Astrocyte (in vitro differentiated cells and primary cell): ENCODE measurements around the gene ZNF618. TPM values are rescaled to one million over a fixed set of nuclear protein-coding genes. Genes with fewer than 3 reads are reported as not detected.
A peak's percentile ranks its signal among the peaks of the same experiment; 100 is the strongest.

Experiments used
- DNase-seq: peaks from one replicate; pipeline ENCODE4 v3.0.0-alpha.2; 2010; ENCODE audit warnings: low read depth
- FAIRE-seq: peaks from 2 replicates; lab custom pipeline; 2011; peaks lifted over from hg19 to GRCh38; lab: Jason Lieb, UNC
- H2AFZ ChIP-seq: 2 replicates; pipeline ENCODE4 v1.6.0; 2012; ENCODE audit warnings: low read depth, low read length, inconsistent platforms
- H3K27ac ChIP-seq: 2 replicates; pipeline ENCODE4 v1.5.1; 2011; ENCODE audit warnings: low read depth, low read length, inconsistent platforms
- H3K27me3 ChIP-seq: 2 replicates; pipeline ENCODE4 v1.6.0; 2011; ENCODE audit warnings: low read length, inconsistent platforms; ENCODE audit not compliant: insufficient read depth
- H3K36me3 ChIP-seq: 2 replicates; pipeline ENCODE4 v1.5.1; 2011; ENCODE audit warnings: low read length, inconsistent platforms; ENCODE audit not compliant: insufficient read depth
- H3K4me1 ChIP-seq: 2 replicates; pipeline ENCODE4 v1.5.1; 2011; ENCODE audit warnings: low read length, inconsistent platforms; ENCODE audit not compliant: insufficient read depth
- H3K4me2 ChIP-seq: 2 replicates; pipeline ENCODE4 v1.6.0; 2012; ENCODE audit warnings: low read length, inconsistent platforms
- H3K4me3 ChIP-seq: 2 replicates; pipeline ENCODE4 v1.5.1; 2011; ENCODE audit warnings: low read depth, mild to moderate bottlenecking, low read length, inconsistent platforms; ENCODE audit not compliant: insufficient read depth
- H3K79me2 ChIP-seq: 2 replicates; pipeline ENCODE4 v1.6.0; 2012; ENCODE audit warnings: mild to moderate bottlenecking, low read length, inconsistent platforms; ENCODE audit not compliant: insufficient read depth
- H3K9ac ChIP-seq: 2 replicates; pipeline ENCODE4 v1.6.0; 2012; ENCODE audit warnings: mild to moderate bottlenecking, low read length, inconsistent platforms
- H3K9me3 ChIP-seq: 2 replicates; pipeline ENCODE4 v1.5.1; 2012; ENCODE audit warnings: low read depth, mild to moderate bottlenecking, low read length, inconsistent platforms; ENCODE audit not compliant: insufficient read depth
- H4K20me1 ChIP-seq: 2 replicates; pipeline ENCODE4 v1.6.0; 2012; ENCODE audit warnings: low read length, inconsistent platforms; ENCODE audit not compliant: insufficient read depth
- H3K27ac Mint-ChIP-seq: one replicate; pipeline ENCODE4 v1.8.0; 2021; ENCODE audit warnings: mild to moderate bottlenecking, mixed read lengths; ENCODE audit not compliant: unreplicated experiment
- H3K27me3 Mint-ChIP-seq: one replicate; pipeline ENCODE4 v1.8.0; 2021; ENCODE audit warnings: low read depth, mixed read lengths; ENCODE audit not compliant: unreplicated experiment
- H3K36me3 Mint-ChIP-seq: one replicate; pipeline ENCODE4 v1.8.0; 2021; ENCODE audit warnings: low read depth, mixed read lengths; ENCODE audit not compliant: unreplicated experiment
- H3K4me1 Mint-ChIP-seq: one replicate; pipeline ENCODE4 v1.8.0; 2021; ENCODE audit warnings: low read depth, mixed read lengths; ENCODE audit not compliant: unreplicated experiment
- H3K4me3 Mint-ChIP-seq: one replicate; pipeline ENCODE4 v1.8.0; 2021; ENCODE audit warnings: mild to moderate bottlenecking, moderate library complexity, mixed read lengths; ENCODE audit not compliant: unreplicated experiment
- H3K9me3 Mint-ChIP-seq: one replicate; pipeline ENCODE4 v1.8.0; 2021; ENCODE audit warnings: mild to moderate bottlenecking, mixed read lengths; ENCODE audit not compliant: unreplicated experiment
- EZH2 ChIP-seq: IDR thresholded peaks from 2 replicates; pipeline ENCODE4 v1.6.1; 2012; ENCODE audit warnings: mild to moderate bottlenecking, low read length, inconsistent platforms; ENCODE audit not compliant: insufficient read depth
- total RNA-seq: library from RNA; stranded (reverse); gene quantifications from 2 replicates; pipeline ENCODE4 v1.2.1, GENCODE V29; 2021
- TF ChIP-seq, protein P1 (sequence below): IDR thresholded peaks from 2 replicates; pipeline ENCODE4 v1.5.1; 2011; ENCODE audit warnings: low read depth, mild to moderate bottlenecking, inconsistent platforms, low read length, moderate library complexity; ENCODE audit not compliant: insufficient read depth

Gene ZNF618
- total RNA-seq, 1 donor from 2014 or later = 30.1 TPM

GRCh38 chr9:113953531-113953930 is 77.4 kb downstream of the ZNF618 start:
- Histone ChIP-seq H3K9me3 (no peaks in the 10 kb centered on the region), H3K36me3 (no peaks in the 10 kb centered on the region), H3K4me1 (peaks cover 56% of the 10 kb centered on the region), H4K20me1 (peaks cover 5% of the 10 kb centered on the region), H3K4me3 (no peak overlapping the region), H3K4me2 (peak overlapping the region; percentile 67), H3K79me2 (peaks cover 69% of the 10 kb centered on the region), H2AFZ (no peak overlapping the region), H3K27ac (peak overlapping the region; percentile 73), H3K9ac (peak overlapping the region; percentile 42), H3K27me3 (no peaks in the 10 kb centered on the region)
- H3K36me3 Mint-ChIP-seq = peaks cover 9% of the 10 kb centered on the region
- peaks cover 44% of the 10 kb centered on the region for H3K4me1 Mint-ChIP-seq
- H3K27ac Mint-ChIP-seq = peak overlapping the region; percentile 23
- H3K4me3 Mint-ChIP-seq = peak overlapping the region; percentile 58
- TF ChIP-seq, protein P1, sequence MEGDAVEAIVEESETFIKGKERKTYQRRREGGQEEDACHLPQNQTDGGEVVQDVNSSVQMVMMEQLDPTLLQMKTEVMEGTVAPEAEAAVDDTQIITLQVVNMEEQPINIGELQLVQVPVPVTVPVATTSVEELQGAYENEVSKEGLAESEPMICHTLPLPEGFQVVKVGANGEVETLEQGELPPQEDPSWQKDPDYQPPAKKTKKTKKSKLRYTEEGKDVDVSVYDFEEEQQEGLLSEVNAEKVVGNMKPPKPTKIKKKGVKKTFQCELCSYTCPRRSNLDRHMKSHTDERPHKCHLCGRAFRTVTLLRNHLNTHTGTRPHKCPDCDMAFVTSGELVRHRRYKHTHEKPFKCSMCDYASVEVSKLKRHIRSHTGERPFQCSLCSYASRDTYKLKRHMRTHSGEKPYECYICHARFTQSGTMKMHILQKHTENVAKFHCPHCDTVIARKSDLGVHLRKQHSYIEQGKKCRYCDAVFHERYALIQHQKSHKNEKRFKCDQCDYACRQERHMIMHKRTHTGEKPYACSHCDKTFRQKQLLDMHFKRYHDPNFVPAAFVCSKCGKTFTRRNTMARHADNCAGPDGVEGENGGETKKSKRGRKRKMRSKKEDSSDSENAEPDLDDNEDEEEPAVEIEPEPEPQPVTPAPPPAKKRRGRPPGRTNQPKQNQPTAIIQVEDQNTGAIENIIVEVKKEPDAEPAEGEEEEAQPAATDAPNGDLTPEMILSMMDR = no peak
- no peak for TF ChIP-seq EZH2
- peak; percentile 63 for DNase-seq
- no peaks in the 10 kb centered on the region for H3K27me3 Mint-ChIP-seq
- no peaks in the 10 kb centered on the region for H3K9me3 Mint-ChIP-seq
- FAIRE-seq = peak; percentile 76

DNA sequence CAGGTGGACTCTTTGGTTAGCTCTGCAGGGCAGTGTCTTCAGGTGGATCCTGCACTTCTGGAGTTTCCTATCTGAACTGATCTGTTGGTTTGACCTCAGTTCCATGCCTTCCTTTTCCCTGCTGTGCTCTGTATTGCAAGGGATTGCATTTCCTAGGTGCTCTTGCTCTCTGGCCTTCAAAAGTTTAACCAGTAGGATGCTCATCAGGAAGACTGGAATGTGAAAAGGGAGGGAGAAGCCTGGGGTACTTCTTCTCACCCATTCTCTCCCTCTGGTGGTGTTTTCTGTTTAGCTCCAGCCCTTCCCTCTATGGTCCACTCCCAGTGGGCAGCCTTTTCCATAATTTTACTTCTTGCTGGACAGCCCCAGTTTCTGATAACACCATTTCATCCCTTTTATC is 78.5 kb downstream of the ZNF618 start:
- no peaks in the 10 kb centered on the region for H3K9me3 ChIP-seq
- H3K27ac Mint-ChIP-seq = peak overlapping the region; percentile 10
- no peaks in the 10 kb centered on the region for H3K9me3 Mint-ChIP-seq
- peaks cover 44% of the 10 kb centered on the region for H3K4me1 Mint-ChIP-seq
- H3K4me1 ChIP-seq = peaks cover 58% of the 10 kb centered on the region
- no peaks in the 10 kb centered on the region for H3K36me3 ChIP-seq
- H3K4me3 ChIP-seq = no peak overlapping the region
- H3K27me3 Mint-ChIP-seq = no peaks in the 10 kb centered on the region
- H3K27ac ChIP-seq = peak overlapping the region; percentile 73
- H3K36me3 Mint-ChIP-seq = peaks cover 8% of the 10 kb centered on the region
- no peak for DNase-seq
- TF ChIP-seq, protein P1 = no peak
- no peak for TF ChIP-seq EZH2
- FAIRE-seq = no peak
- H3K9ac ChIP-seq = peak overlapping the region; percentile 42
- H4K20me1 ChIP-seq = peaks cover 5% of the 10 kb centered on the region
- no peaks in the 10 kb centered on the region for H3K27me3 ChIP-seq
- peak overlapping the region; percentile 67 for H3K4me2 ChIP-seq
- peaks cover 64% of the 10 kb centered on the region for H3K79me2 ChIP-seq
- no peak overlapping the region for H2AFZ ChIP-seq
- H3K4me3 Mint-ChIP-seq = no peak overlapping the region

- H3K4me1 ChIP-seq = peaks cover 58% of the 10 kb centered on the region
- Mint-ChIP-seq H3K27me3 (no peaks in the 10 kb centered on the region), H3K4me1 (peaks cover 44% of the 10 kb centered on the region), H3K27ac (peak overlapping the region; percentile 67), H3K4me3 (peak overlapping the region; percentile 34), H3K9me3 (no peaks in the 10 kb centered on the region), H3K36me3 (peaks cover 5% of the 10 kb centered on the region)
- H3K9me3 ChIP-seq = no peaks in the 10 kb centered on the region
- no peak overlapping the region for H2AFZ ChIP-seq
- TF ChIP-seq EZH2 = no peak
- TF ChIP-seq, protein P1 = no peak
- no peaks in the 10 kb centered on the region for H3K36me3 ChIP-seq
- H3K27ac ChIP-seq = peak overlapping the region; percentile 73
- H3K9ac ChIP-seq = peak overlapping the region; percentile 42
- peaks cover 60% of the 10 kb centered on the region for H3K79me2 ChIP-seq
- no peak overlapping the region for H3K4me3 ChIP-seq
- no peaks in the 10 kb centered on the region for H3K27me3 ChIP-seq
- H3K4me2 ChIP-seq = peak overlapping the region; percentile 67
- DNase-seq (peak; percentile 72), FAIRE-seq (peak; percentile 63)
- H4K20me1 ChIP-seq = peaks cover 5% of the 10 kb centered on the region
Measured at GRCh38 chr9:113955076-113955752, 79.1 kb downstream of the ZNF618 start.
